ENCODE results near the gene DTX2. TPM values are rescaled to one million over a fixed set of nuclear protein-coding genes. Genes with fewer than 3 reads are reported as not detected.
"Not testable (repeated sequence)": the region's sequence is repeated elsewhere in the genome, so short reads cannot be mapped to it uniquely, and the experiment has no call there.

Gene DTX2
- total RNA-seq, 1 experiment from 2014 or later = 45.2 TPM

DNA sequence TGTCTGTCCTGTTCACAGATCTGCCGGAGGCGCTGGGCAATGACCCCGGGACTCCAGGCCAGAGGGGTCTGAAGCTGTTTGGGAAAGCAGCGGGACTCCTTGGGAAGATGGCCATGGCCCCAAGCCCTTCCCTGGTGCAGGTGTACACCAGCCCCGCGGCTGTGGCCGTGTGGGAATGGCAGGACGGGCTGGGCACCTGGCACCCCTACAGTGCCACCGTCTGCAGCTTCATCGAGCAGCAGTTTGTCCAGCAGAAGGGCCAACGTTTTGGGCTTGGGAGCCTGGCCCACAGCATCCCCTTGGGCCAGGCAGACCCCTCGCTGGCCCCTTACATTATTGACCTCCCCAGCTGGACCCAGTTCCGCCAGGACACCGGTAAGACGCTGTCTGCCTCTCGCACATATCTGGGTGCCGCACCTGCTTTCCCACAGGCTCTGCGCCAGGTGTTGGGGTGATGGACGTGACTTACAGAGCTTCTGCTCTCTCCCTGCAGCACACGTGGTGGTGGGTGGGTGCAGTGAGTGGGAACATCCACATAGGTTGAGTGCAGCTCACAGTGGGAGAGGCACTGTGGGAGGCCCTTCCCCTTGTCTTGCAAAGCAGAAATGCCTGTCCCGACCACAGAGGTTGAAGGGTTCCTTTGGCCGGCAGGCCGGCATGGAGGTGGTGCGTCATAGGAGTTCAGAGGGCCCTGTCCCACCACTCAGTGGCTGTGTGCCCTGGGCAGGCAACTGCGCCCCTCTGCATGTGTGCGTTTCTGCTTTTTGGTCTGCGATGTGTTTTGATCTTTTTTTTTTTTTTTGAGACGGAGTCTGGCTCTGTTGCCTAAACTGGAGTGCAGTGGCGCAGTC is 19.1 kb downstream of the DTX2 start:
- H3K36me3 ChIP-seq (ENCODE audit: control insufficient read depth, insufficient read depth, low read length); H3K4me1 ChIP-seq; H3K9me3 Mint-ChIP-seq (ENCODE audit: unreplicated experiment); H3K4me3 ChIP-seq (ENCODE audit: low read depth, low read length); CTCF ChIA-PET; POLR2A ChIA-PET; H3K4me3 Mint-ChIP-seq (ENCODE audit: unreplicated experiment); H3K9me3 ChIP-seq; BruUV-seq (replicated peaks); H3K36me3 Mint-ChIP-seq (ENCODE audit: insufficient read depth, unreplicated experiment); H3K4me1 Mint-ChIP-seq (ENCODE audit: low read depth, unreplicated experiment); H3K27me3 ChIP-seq (replicated peaks; ENCODE audit: control insufficient read depth, insufficient read depth, low read length); intact Hi-C loops (cut with micrococcal nuclease; ENCODE audit: unreplicated experiment); H3K27me3 Mint-ChIP-seq (ENCODE audit: insufficient read depth, unreplicated experiment); H3K27ac Mint-ChIP-seq (ENCODE audit: unreplicated experiment); DNase-seq: not testable (repeated sequence)

GRCh38 chr7:76482660-76483059 is 21.2 kb downstream of the DTX2 start:
- H3K27ac Mint-ChIP-seq (ENCODE audit: unreplicated experiment); H3K4me1 ChIP-seq; CTCF ChIA-PET; H3K36me3 Mint-ChIP-seq (ENCODE audit: insufficient read depth, unreplicated experiment); intact Hi-C loops (cut with micrococcal nuclease; ENCODE audit: unreplicated experiment); H3K9me3 ChIP-seq; H3K4me1 Mint-ChIP-seq (ENCODE audit: low read depth, unreplicated experiment); H3K4me3 Mint-ChIP-seq (ENCODE audit: unreplicated experiment); H3K9me3 Mint-ChIP-seq (ENCODE audit: unreplicated experiment); H3K36me3 ChIP-seq (ENCODE audit: control insufficient read depth, insufficient read depth, low read length); POLR2A ChIA-PET; DNase-seq; H3K27me3 ChIP-seq (replicated peaks; ENCODE audit: control insufficient read depth, insufficient read depth, low read length); H3K4me3 ChIP-seq (ENCODE audit: low read depth, low read length); H3K27me3 Mint-ChIP-seq (ENCODE audit: insufficient read depth, unreplicated experiment): not testable (repeated sequence)
- TSS peak; percentile 7 for BruUV-seq (replicated peaks)

GRCh38 chr7:76483081-76483480 is 21.6 kb downstream of the DTX2 start:
- H3K9me3 Mint-ChIP-seq (ENCODE audit: unreplicated experiment); H3K4me3 ChIP-seq (ENCODE audit: low read depth, low read length); H3K36me3 ChIP-seq (ENCODE audit: control insufficient read depth, insufficient read depth, low read length); H3K9me3 ChIP-seq; H3K27me3 ChIP-seq (replicated peaks; ENCODE audit: control insufficient read depth, insufficient read depth, low read length); BruUV-seq (replicated peaks); H3K4me1 ChIP-seq; H3K4me1 Mint-ChIP-seq (ENCODE audit: low read depth, unreplicated experiment); H3K27me3 Mint-ChIP-seq (ENCODE audit: insufficient read depth, unreplicated experiment); CTCF ChIA-PET; H3K4me3 Mint-ChIP-seq (ENCODE audit: unreplicated experiment); H3K27ac Mint-ChIP-seq (ENCODE audit: unreplicated experiment); POLR2A ChIA-PET; intact Hi-C loops (cut with micrococcal nuclease; ENCODE audit: unreplicated experiment); H3K36me3 Mint-ChIP-seq (ENCODE audit: insufficient read depth, unreplicated experiment); DNase-seq: not testable (repeated sequence)

DNA sequence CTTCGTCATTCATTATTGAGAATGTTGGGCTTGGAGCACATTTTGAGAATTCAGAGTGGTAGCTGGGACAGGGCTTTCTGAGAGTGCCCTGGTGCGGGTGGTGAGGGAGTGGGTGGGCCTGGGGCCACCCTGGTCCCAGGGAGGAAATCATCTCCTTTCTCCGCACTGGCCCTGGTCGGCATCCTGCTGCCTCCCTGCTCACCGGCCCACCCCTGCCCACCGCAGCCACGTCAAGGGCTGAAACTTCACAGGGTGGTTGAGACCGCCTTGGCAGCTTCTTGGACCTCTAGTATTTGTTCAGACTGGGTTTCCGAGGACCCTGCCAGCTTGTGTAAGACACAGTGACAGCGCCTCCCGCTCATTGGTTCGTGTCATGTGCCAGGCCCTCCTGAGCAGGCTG is 22.9 kb downstream of the DTX2 start:
- H3K9me3 ChIP-seq; H3K27me3 Mint-ChIP-seq (ENCODE audit: insufficient read depth, unreplicated experiment); H3K4me1 Mint-ChIP-seq (ENCODE audit: low read depth, unreplicated experiment); DNase-seq; BruUV-seq (replicated peaks); H3K4me3 ChIP-seq (ENCODE audit: low read depth, low read length); H3K27me3 ChIP-seq (replicated peaks; ENCODE audit: control insufficient read depth, insufficient read depth, low read length); H3K36me3 Mint-ChIP-seq (ENCODE audit: insufficient read depth, unreplicated experiment); H3K36me3 ChIP-seq (ENCODE audit: control insufficient read depth, insufficient read depth, low read length); intact Hi-C loops (cut with micrococcal nuclease; ENCODE audit: unreplicated experiment); H3K9me3 Mint-ChIP-seq (ENCODE audit: unreplicated experiment); H3K4me1 ChIP-seq; CTCF ChIA-PET; POLR2A ChIA-PET; H3K4me3 Mint-ChIP-seq (ENCODE audit: unreplicated experiment); H3K27ac Mint-ChIP-seq (ENCODE audit: unreplicated experiment): not testable (repeated sequence)

DNA sequence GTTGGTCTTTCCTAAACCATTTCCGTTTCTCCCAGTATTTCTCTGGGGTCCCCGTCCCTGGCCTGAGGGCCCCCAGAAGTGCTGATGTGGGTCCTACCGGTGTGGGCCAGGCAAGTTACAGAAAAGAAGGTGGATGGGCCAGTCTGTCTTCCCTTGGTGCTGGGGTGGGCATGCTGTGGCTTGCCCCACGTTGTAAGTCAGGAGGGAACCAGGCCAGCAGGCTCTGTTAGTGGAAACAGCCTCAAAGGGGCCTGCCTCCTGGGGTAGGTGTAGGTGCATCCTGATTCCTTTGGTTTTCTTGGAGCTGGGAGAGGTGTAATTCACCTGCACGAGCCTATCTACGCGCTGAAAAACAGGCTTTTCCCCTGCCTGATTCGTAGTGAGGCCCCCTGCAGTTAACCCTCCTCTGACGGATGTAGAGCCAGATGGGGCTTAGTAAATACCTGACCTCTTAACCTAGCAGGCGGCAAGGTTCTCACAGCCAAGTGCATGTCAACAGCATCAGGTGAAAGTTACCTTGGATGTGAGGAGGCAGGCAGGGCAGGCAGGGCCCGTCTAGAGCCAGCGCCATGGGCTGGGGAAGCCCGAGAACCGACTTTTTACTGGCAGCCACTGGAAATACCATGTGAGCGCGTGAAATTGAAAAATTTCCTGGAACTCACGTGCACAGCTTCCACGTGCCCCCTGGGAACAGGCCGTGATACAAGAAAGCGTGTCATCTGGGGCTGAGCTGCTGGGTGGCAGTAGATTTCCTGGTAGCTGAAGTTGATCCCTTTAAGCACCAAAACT is 24.5 kb downstream of the DTX2 start:
- H3K9me3 Mint-ChIP-seq (ENCODE audit: unreplicated experiment); H3K4me3 ChIP-seq (ENCODE audit: low read depth, low read length); POLR2A ChIA-PET; H3K4me1 Mint-ChIP-seq (ENCODE audit: low read depth, unreplicated experiment); DNase-seq; H3K27me3 ChIP-seq (replicated peaks; ENCODE audit: control insufficient read depth, insufficient read depth, low read length); H3K36me3 ChIP-seq (ENCODE audit: control insufficient read depth, insufficient read depth, low read length); H3K4me1 ChIP-seq; H3K9me3 ChIP-seq; BruUV-seq (replicated peaks); H3K4me3 Mint-ChIP-seq (ENCODE audit: unreplicated experiment); H3K27ac Mint-ChIP-seq (ENCODE audit: unreplicated experiment); CTCF ChIA-PET; H3K27me3 Mint-ChIP-seq (ENCODE audit: insufficient read depth, unreplicated experiment); intact Hi-C loops (cut with micrococcal nuclease; ENCODE audit: unreplicated experiment); H3K36me3 Mint-ChIP-seq (ENCODE audit: insufficient read depth, unreplicated experiment): not testable (repeated sequence)

GRCh38 chr7:76486618-76487017 is 25.1 kb downstream of the DTX2 start:
- H3K27me3 Mint-ChIP-seq (ENCODE audit: insufficient read depth, unreplicated experiment); H3K36me3 ChIP-seq (ENCODE audit: control insufficient read depth, insufficient read depth, low read length); H3K4me3 Mint-ChIP-seq (ENCODE audit: unreplicated experiment); CTCF ChIA-PET; H3K27me3 ChIP-seq (replicated peaks; ENCODE audit: control insufficient read depth, insufficient read depth, low read length); POLR2A ChIA-PET; H3K4me3 ChIP-seq (ENCODE audit: low read depth, low read length); H3K4me1 ChIP-seq; H3K4me1 Mint-ChIP-seq (ENCODE audit: low read depth, unreplicated experiment); H3K9me3 Mint-ChIP-seq (ENCODE audit: unreplicated experiment); DNase-seq; intact Hi-C loops (cut with micrococcal nuclease; ENCODE audit: unreplicated experiment); BruUV-seq (replicated peaks); H3K9me3 ChIP-seq; H3K27ac Mint-ChIP-seq (ENCODE audit: unreplicated experiment); H3K36me3 Mint-ChIP-seq (ENCODE audit: insufficient read depth, unreplicated experiment): not testable (repeated sequence)

DNA sequence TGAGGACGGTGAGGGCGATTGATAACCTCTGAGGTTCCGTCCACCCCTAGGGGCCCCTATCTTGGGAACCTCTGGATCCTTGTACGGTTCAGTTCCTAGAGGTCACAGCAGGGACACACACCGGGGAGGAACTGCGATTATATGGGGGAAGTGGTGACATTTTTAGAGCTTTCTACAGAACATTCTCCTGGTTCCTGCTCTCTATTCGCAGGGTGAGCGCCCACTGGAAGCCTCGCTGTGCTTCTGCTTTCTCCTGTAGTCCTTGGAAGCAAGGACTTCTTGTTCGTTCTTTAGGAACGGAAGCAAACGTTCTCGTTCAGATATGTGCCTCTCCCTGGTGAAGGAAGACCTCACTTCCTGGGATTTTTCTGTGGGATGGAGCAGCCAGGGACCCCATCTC is 26.5 kb downstream of the DTX2 start:
- CTCF ChIA-PET; DNase-seq; H3K27me3 Mint-ChIP-seq (ENCODE audit: insufficient read depth, unreplicated experiment); H3K4me1 ChIP-seq; intact Hi-C loops (cut with micrococcal nuclease; ENCODE audit: unreplicated experiment); H3K9me3 Mint-ChIP-seq (ENCODE audit: unreplicated experiment); H3K27me3 ChIP-seq (replicated peaks; ENCODE audit: control insufficient read depth, insufficient read depth, low read length); H3K36me3 Mint-ChIP-seq (ENCODE audit: insufficient read depth, unreplicated experiment); H3K4me3 Mint-ChIP-seq (ENCODE audit: unreplicated experiment); H3K9me3 ChIP-seq; H3K36me3 ChIP-seq (ENCODE audit: control insufficient read depth, insufficient read depth, low read length); H3K27ac Mint-ChIP-seq (ENCODE audit: unreplicated experiment); BruUV-seq (replicated peaks); H3K4me3 ChIP-seq (ENCODE audit: low read depth, low read length); POLR2A ChIA-PET; H3K4me1 Mint-ChIP-seq (ENCODE audit: low read depth, unreplicated experiment): not testable (repeated sequence)

All from Caco-2 (cell line).